ENCODE measurements around the gene PLCL1. TPM values are rescaled to one million over a fixed set of nuclear protein-coding genes. Genes with fewer than 3 reads are reported as not detected.

PLCL1 gene
- total and polyA plus RNA-seq, 7 donors = 4.3 to 25.4 (median 12.6) TPM

DNA sequence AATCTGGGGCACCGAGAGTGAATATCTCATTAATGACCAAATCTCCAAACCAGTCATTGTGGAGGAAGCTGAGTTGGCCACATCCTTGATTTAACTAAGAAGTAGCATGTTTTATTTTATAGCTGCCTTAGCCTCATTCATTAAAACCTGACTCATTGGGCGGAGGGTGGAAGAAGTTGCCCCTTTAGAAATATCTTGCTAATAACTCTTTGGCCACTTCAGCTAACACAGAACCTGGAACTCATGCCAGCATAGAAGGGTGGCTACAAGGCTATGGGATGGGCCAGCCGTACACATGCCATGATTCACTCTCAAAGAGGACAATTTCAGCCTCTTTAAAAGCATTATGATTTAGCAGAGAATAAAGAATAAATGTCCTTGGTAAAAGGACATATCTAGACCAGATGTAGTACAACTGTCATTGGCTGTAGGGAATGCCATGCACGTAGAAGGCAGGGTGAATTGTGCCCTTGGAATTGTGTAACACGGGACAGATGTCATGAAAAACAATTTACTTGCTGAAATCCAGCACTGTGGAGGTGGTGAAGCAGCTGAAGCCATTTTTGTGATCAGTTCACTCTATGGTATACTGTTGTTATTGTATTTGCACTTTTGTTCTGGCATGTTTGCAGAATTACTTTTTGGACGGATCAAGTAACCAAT is 330.0 kb downstream of the PLCL1 start:
- no peaks in the 10 kb centered on the region for H3K36me3 ChIP-seq (ENCODE audit: insufficient read depth in 1 of 2, low read depth in 1 of 2)
- H3K4me3 ChIP-seq = no peak overlapping the region
- intact Hi-C loops (cut with DNase I) = loop anchor here in 1 of 2 donors (10.0 kb wide), 1 partner anchor 160 kb away; no protein-coding TSS in a partner anchor
- no peak for ATAC-seq
- no peak overlapping the region for H3K27ac ChIP-seq
- WGBS, 3 donors = 62 to 76% (median 68%) methylated on average over 6 of the region's 6 CpGs
- H3K9me3 ChIP-seq = no peaks in the 10 kb centered on the region
- no peak for TF ChIP-seq CTCF (IDR thresholded peaks at IDR 0.05)
- H3K4me1 ChIP-seq = no peaks in the 10 kb centered on the region
- no peak for DNase-seq
- no peaks in the 10 kb centered on the region for H3K27me3 ChIP-seq (ENCODE audit: insufficient read depth in 3 of 3, low read length in 2 of 3)

DNA sequence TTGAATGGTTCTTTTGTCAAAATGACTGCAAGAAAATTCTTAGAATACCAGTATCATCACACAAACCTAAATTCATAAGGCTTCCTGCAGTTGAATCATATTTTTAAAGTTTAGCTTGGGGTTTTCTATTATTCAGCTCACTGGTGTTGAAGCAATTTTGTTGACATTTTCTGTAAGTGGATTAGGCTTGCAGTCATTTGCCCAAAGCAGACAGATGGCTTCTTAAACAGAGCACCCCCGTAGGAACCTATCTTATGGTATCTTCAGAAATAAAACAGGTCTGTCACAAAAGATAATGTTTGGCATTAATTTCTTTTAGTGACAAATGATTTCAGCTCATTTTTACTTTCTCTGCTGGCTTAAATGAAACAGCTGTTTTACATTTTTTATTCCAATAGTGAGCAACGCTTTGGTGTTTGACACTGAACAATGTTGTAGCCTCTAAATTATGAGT is 331.1 kb downstream of the PLCL1 start:
- H3K4me1 ChIP-seq = no peaks in the 10 kb centered on the region
- no peak for DNase-seq
- H3K27ac ChIP-seq = no peak overlapping the region
- 52 to 63% (median 57%) methylated on average over 2 of the region's 2 CpGs for WGBS, 3 donors
- no peak for ATAC-seq
- H3K9me3 ChIP-seq = no peaks in the 10 kb centered on the region
- no peak overlapping the region for H3K4me3 ChIP-seq
- no peaks in the 10 kb centered on the region for H3K36me3 ChIP-seq (ENCODE audit: insufficient read depth in 1 of 2, low read depth in 1 of 2)
- TF ChIP-seq CTCF (IDR thresholded peaks at IDR 0.05) = no peak
- intact Hi-C loops (cut with DNase I) = loop anchor here in 1 of 2 donors (10.0 kb wide), 1 partner anchor 159 kb away; no protein-coding TSS in a partner anchor
- H3K27me3 ChIP-seq (ENCODE audit: insufficient read depth in 3 of 3, low read length in 2 of 3) = no peaks in the 10 kb centered on the region

DNA sequence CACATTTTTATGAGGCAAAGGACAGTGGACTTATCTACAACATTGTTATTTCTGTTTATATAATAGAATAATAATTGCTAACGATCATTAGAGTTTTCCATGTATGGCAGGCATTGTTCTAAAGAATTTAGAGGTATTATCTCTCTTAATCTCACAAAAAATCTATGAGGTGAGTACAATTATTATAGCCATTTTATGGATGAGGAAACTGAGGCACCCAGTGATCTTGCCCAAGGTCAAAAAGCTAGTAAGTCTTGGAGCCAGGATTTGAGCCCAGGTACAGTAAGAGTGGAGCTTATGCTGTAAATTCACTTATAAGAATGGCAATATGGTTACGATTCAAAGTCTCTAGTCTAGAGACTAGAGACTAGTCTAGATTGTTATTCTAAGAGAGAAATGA is 331.7 kb downstream of the PLCL1 start:
- H3K9me3 ChIP-seq = no peaks in the 10 kb centered on the region
- intact Hi-C loops (cut with DNase I) = loop anchor here in 1 of 2 donors (10.0 kb wide), 1 partner anchor 159 kb away; no protein-coding TSS in a partner anchor
- TF ChIP-seq CTCF (IDR thresholded peaks at IDR 0.05) = no peak
- WGBS, 3 donors = 91 to 96% (median 93%) methylated on average over 2 of the region's 2 CpGs
- no peak overlapping the region for H3K4me3 ChIP-seq
- H3K27me3 ChIP-seq (ENCODE audit: insufficient read depth in 3 of 3, low read length in 2 of 3) = no peaks in the 10 kb centered on the region
- ATAC-seq (no peak), DNase-seq (no peak)
- no peaks in the 10 kb centered on the region for H3K4me1 ChIP-seq
- no peaks in the 10 kb centered on the region for H3K36me3 ChIP-seq (ENCODE audit: insufficient read depth in 1 of 2, low read depth in 1 of 2)
- H3K27ac ChIP-seq = no peak overlapping the region

GRCh38 chr2:198137733-198138132 is 333.3 kb downstream of the PLCL1 start:
- no peak for TF ChIP-seq CTCF (IDR thresholded peaks at IDR 0.05)
- DNase-seq = no peak
- H3K4me3 ChIP-seq = no peak overlapping the region
- no peaks in the 10 kb centered on the region for H3K36me3 ChIP-seq (ENCODE audit: insufficient read depth in 1 of 2, low read depth in 1 of 2)
- whole genome bisulfite sequencing, 3 donors = 87 to 97% (median 94%) methylated on average over 1 of the region's 1 CpG
- no peak for ATAC-seq
- H3K27ac ChIP-seq = no peak overlapping the region
- H3K27me3 ChIP-seq (ENCODE audit: insufficient read depth in 3 of 3, low read length in 2 of 3) = no peaks in the 10 kb centered on the region
- intact Hi-C loops (cut with DNase I) = loop anchor here in 1 of 2 donors (10.0 kb wide), 1 partner anchor 157 kb away; no protein-coding TSS in a partner anchor
- no peaks in the 10 kb centered on the region for H3K9me3 ChIP-seq
- H3K4me1 ChIP-seq = no peaks in the 10 kb centered on the region
